Thyroid gland (tissue), 4 donors: Measurements from ENCODE around the gene NNAT.

Experiments
- POLR2A ChIP-seq, 2 donors: fragments of 450-650 bp; IDR thresholded peaks; one replicate each; pipeline ENCODE4 v1.6.1; 2017; ENCODE audit warnings: antibody characterized with exemption in 2 of 2, mild to moderate bottlenecking in 2 of 2, moderate library complexity in 1 of 2
- TF ChIP-seq, protein P1 (sequence below), 6 experiments: fragments of 200-600 bp in 3 of 6; fragments of 450-650 bp in 3 of 6; sonication (generic) in 3 of 6; IDR thresholded peaks; one replicate each; pipeline ENCODE4 v1.5.1; 2016 to 2019; ENCODE audit warnings: antibody characterized with exemption in 6 of 6, mild to moderate bottlenecking in 2 of 6, inconsistent platforms in 1 of 6, moderate library complexity in 1 of 6

DNA sequence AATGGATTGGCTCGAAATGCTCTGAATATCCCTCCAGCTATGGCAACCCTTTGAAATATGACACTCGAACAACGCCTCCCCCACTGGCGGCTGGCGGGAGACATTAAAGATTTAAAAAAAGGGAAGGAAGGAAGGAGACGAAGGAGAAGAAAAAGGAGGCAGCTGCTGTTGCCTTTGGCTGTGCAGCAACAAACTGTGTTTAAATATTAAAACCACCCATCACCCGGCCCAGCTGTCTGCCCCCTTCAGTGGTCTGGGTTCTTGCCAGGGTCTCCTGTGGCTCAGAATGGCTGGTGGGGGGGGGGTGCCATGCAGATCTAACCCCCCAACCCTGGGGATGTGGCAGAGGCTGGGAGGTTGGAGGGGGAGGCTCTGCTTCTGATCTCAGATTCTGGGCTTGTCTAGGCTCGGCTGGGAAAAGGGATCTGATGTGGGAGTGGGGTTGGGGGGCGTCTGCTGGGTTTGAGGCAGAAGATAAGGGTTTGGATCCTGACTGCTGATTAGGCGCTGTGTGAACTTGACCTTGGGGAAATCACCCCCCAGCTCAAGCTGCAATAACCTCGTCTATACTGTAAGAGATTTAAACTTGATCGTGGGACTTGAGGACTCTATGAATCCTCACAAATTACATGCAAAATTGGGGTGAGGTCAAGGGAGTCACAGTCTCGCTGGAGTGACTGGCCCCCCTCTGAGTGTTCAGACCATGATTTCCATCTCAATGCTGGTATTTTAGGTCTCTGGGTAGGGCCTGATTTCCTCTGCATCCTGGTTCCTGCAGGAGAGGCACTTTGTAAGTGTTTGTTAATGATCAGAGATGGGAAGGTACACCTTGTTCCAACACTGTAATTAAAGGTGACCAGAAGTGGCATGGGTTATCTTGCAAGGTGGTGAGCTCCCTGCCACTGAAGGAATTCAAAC is 46.9 kb downstream of the NNAT start:
- TF ChIP-seq, protein P1, sequence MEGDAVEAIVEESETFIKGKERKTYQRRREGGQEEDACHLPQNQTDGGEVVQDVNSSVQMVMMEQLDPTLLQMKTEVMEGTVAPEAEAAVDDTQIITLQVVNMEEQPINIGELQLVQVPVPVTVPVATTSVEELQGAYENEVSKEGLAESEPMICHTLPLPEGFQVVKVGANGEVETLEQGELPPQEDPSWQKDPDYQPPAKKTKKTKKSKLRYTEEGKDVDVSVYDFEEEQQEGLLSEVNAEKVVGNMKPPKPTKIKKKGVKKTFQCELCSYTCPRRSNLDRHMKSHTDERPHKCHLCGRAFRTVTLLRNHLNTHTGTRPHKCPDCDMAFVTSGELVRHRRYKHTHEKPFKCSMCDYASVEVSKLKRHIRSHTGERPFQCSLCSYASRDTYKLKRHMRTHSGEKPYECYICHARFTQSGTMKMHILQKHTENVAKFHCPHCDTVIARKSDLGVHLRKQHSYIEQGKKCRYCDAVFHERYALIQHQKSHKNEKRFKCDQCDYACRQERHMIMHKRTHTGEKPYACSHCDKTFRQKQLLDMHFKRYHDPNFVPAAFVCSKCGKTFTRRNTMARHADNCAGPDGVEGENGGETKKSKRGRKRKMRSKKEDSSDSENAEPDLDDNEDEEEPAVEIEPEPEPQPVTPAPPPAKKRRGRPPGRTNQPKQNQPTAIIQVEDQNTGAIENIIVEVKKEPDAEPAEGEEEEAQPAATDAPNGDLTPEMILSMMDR (IDR thresholded peaks at IDR 0.05), result no peak
- no peak for TF ChIP-seq POLR2A (IDR thresholded peaks at IDR 0.05)
